IPS-NIHi7 (cell line): Measurements from ENCODE around the gene AQP1.

Source experiments
- DNase-seq: peaks from one replicate; pipeline ENCODE4 v3.0.0; 2012; ENCODE audit warnings: mixed read lengths; ENCODE audit errors: extremely low spot score

Gene AQP1

GRCh38 chr7:30911561-30911969 is at the start of gene AQP1:
Gene AQP1 (plus strand): TSS chr7:30911853. CDS start chr7:30911910, 57 bp downstream.
- DNase-seq, result no peak

GRCh38 chr7:30862995-30863705 is 48.5 kb upstream of the AQP1 start:
- DNase-seq, result no peak

GRCh38 chr7:30863706-30864035 is 48.0 kb upstream of the AQP1 start:
- no peak for DNase-seq

GRCh38 chr7:30864101-30864500 is 47.6 kb upstream of the AQP1 start:
- DNase-seq, result no peak

GRCh38 chr7:30865076-30865475 is 46.6 kb upstream of the AQP1 start:
- DNase-seq, result no peak

GRCh38 chr7:30865821-30866220 is 45.8 kb upstream of the AQP1 start:
- DNase-seq, result no peak

- DNase-seq, result no peak
Measured at GRCh38 chr7:30866939-30867338, 44.7 kb upstream of the AQP1 start.

- DNase-seq, result no peak
Measured at GRCh38 chr7:30867483-30867882, 44.2 kb upstream of the AQP1 start.

- DNase-seq, result no peak
Measured at GRCh38 chr7:30869794-30870611, 41.6 kb upstream of the AQP1 start.

- no peak for DNase-seq
Measured at GRCh38 chr7:30870821-30871518, 40.7 kb upstream of the AQP1 start.

GRCh38 chr7:30871655-30872054 is 40.0 kb upstream of the AQP1 start:
- DNase-seq, result no peak

GRCh38 chr7:30873207-30873606 is 38.4 kb upstream of the AQP1 start:
- DNase-seq, result no peak

- no peak for DNase-seq
Measured at GRCh38 chr7:30873656-30874055, 38.0 kb upstream of the AQP1 start.

- no peak for DNase-seq
Measured at GRCh38 chr7:30874656-30875302, 36.9 kb upstream of the AQP1 start.

- DNase-seq, result peak; percentile 71
Measured at GRCh38 chr7:30877015-30877769, 34.5 kb upstream of the AQP1 start.

- DNase-seq, result no peak
Measured at GRCh38 chr7:30877993-30878392, 33.7 kb upstream of the AQP1 start.

- DNase-seq, result peak; percentile 71
Measured at GRCh38 chr7:30879139-30880124, 32.2 kb upstream of the AQP1 start.

- no peak for DNase-seq
Measured at GRCh38 chr7:30880125-30880720, 31.4 kb upstream of the AQP1 start.

- DNase-seq, result peak; percentile 51
Measured at GRCh38 chr7:30880941-30881340, 30.7 kb upstream of the AQP1 start.

- no peak for DNase-seq
Measured at GRCh38 chr7:30881448-30881847, 30.2 kb upstream of the AQP1 start.
